Suppressor macrophage (primary cell): ENCODE data around the gene PCDHB1.

Source experiments
- DNase-seq, 4 experiments: peaks; one replicate each; pipeline ENCODE4 v3.0.0-alpha.2; 2020 to 2022
- total RNA-seq, 17 experiments: gene quantifications; one replicate each; lab custom pipeline; 2026; ENCODE audit warnings: mixed read lengths in 6 of 17, inconsistent platforms in 3 of 17; lab: John Stamatoyannopoulos, UW

PCDHB1 gene, protein sequence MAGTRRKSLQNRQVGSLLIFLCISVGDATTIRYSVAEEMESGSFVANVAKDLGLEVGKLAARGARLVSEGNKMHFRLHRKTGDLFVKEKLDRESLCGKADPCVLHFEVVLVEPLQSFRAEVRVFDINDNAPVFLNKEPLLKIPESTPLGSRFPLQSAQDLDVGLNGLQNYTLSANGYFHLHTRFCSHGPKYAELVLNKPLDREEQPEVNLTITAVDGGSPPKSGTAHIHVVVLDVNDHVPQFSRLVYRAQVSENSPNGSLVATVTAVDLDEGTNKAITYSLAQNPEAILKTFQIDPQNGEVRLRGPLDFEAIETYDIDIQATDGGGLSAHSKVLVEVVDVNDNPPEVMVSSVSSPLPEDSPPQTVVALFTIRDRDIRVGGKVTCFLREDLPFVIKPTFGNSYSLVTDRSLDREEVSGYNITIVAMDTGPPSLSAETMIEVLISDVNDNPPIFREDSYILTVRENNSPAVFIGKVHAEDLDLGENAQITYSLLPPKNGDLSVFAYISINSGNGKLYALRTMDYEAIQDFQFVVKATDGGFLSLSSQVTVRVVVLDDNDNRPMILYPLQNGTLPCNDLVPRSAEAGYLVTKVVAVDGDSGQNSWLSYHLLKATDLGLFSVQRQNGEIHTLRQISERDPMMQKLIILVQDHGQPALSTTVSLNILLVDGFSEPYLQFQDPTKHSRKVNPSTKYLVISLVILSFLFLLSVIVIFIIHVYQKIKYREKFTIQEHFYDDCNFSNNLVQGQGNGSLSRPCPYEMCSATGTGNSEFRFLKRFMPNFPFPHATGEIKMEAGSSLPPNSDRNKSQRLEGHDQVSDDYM
- 0 to 3.2 (median 0) reads per million in 17 experiments for total RNA-seq

- no peak for DNase-seq
These were observed at the start of gene PCDHB1 for GRCh38 chr5:141050622-141051520. TSS of gene PCDHB1 (plus strand) at chr5:141051374. CDS start at chr5:141051471, 97 bp downstream.

DNA sequence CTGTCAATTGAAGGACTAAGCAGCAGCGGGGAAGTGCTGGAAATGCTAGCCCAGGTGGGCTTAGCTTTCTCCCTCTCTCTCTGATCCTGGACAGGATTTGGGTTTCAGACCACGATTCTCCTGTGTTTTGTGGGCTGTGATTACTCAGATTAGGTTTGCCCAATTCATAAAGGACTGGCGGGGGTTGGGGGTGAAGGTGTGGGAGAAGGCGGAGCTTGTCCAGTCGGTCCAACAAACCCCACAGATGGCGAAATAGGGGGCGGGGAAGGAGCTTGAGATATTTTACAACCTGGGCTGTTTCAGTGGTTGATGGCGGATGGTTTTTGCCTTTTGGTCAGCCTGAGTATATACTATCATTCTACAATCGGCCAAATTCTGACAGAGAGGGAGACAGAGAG lies 49.7 kb upstream of the PCDHB1 start:
- no peak for DNase-seq

GRCh38 chr5:141001844-141002604 lies 49.1 kb upstream of the PCDHB1 start:
- DNase-seq: no peak

DNA sequence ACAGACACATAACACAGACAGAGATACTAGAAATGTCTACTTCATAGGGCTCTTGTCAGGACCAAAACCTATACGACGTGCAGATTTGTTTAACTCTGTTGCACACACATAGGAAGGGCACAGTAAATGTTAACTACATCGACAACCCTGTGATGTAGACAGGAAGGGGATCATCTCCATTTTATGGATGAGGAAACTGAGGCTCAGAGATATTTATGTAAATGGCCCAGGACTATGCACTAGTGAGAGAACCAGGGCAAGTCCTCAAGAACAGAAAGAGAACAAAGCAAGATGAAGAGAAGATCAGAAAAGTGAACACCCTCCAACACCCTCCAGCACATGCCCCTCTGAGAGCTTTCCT lies 48.6 kb upstream of the PCDHB1 start:
- no peak for DNase-seq

- DNase-seq: no peak
These were observed 48.1 kb upstream of the PCDHB1 start for GRCh38 chr5:141003031-141003430.

GRCh38 chr5:141003791-141004611 lies 47.2 kb upstream of the PCDHB1 start:
- DNase-seq: no peak

GRCh38 chr5:141007791-141008190 lies 43.4 kb upstream of the PCDHB1 start:
- DNase-seq: no peak

DNA sequence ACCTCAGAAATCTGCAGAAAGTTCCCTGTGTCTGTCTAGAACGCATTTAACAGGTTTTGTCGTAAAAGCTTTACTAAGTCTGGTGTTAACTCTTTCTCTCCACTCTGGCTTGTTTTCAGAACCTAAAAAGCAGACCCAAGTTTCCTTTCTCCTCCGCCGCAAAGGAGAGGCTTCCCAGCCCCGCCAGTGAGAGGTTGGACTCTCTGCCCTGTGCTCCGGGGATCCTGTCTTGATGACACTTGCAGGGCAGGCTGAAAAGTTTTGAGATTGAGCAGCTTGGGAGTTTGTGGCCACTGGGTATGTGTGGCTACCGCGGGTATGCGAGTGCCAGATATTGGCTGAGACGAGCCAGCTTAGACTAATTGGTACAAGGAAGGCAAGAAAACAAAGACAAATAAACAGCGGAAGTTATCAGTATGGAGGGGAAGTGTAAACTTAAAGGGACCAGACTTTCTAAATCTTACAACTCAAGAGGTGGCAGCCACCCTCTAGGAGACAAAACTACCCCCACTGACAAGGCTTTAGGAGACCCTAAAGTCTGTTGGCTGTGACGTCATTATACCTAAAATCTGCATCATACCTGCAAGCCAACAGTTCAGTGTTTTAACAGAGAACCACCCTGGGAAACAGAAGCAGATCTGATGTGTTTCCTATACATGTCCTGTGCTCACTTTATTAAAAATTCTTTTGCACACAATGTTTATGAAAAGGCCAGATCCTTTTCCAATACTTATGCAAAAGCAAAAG lies 41.0 kb upstream of the PCDHB1 start:
- DNase-seq: no peak

DNA sequence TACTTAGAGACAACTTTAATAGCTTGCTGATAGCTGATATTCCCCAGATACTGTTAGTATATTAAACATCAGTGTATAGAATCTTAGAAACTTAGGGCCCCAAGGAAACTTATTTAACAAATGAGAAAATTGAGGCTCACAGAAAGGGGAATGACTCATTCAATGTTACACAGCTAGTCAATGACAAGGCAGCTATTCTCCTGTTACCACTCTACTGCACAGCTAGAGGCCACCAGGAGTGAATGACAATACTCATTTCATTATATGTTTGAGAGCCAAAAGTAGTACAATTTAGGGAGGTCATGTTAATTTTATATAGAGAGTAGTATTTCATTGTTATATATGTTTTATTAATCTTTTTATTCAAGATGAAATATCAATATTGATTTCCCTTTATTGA lies 33.2 kb upstream of the PCDHB1 start:
- no peak for DNase-seq

DNA sequence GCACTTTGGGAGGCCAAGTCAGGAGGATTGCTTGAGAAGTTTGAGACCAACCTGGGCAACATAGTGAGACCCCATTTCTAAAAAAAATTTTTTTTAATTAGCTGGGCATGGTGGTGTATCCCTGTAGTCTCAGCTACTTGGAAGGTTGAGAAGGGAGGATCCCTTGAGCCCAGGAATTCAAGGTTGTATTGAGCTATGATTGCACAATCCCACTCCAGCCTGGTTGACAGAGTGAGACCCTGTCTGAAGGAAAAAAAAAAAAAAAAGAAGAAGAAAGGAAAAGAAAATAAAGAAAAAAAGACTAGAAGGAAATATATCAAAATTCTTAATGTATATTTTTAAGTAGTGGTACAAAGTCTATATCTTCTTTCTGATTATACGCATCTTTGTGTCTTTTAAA lies 28.8 kb upstream of the PCDHB1 start:
- no peak for DNase-seq

DNA sequence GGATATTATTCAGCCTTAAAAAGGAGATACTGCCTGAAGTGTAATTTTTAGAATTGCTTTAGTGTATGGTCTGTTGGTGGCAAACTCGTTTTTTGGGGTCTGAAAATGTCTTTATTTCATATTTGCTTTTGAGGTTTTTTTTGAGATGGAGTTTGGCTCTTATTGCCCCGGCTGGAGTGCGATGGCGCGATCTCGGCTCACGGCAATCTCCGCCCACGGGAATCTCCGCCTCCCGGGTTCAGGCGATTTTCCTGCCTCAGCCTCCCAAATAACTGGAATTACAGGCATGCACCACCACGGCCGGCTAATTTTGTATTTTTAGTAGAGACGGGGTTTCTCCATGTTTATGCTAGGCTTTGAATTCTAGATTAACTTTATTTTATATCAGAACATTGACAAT lies 20.2 kb upstream of the PCDHB1 start:
- no peak for DNase-seq

GRCh38 chr5:141032626-141033025 lies 18.5 kb upstream of the PCDHB1 start:
- no peak for DNase-seq

- no peak for DNase-seq
These were observed 12.1 kb upstream of the PCDHB1 start for GRCh38 chr5:141039061-141039460.

DNA sequence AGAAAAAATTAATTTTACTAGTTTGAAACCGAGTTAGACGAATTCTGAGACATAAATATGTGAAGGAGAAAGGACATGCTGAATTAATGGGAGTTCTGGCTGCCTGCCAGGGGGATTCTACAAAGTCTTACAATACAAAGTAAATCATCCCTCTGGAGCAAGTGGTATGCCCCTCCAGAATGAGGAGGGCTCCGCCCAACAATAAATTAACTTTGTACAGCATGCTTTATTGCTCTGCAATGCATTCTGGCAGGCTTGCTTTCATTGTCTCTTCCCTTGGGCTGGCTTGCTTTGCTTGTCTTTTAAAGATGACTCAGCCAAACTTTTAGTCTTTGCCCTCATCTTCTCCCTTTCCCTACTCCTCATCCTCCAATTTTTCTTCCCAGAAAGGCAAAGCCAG lies 11.7 kb upstream of the PCDHB1 start:
- no peak for DNase-seq

- DNase-seq: peak in 2 of 4 experiments; percentile 0 to 2
These were observed 10.9 kb upstream of the PCDHB1 start for GRCh38 chr5:141040093-141040770.

DNA sequence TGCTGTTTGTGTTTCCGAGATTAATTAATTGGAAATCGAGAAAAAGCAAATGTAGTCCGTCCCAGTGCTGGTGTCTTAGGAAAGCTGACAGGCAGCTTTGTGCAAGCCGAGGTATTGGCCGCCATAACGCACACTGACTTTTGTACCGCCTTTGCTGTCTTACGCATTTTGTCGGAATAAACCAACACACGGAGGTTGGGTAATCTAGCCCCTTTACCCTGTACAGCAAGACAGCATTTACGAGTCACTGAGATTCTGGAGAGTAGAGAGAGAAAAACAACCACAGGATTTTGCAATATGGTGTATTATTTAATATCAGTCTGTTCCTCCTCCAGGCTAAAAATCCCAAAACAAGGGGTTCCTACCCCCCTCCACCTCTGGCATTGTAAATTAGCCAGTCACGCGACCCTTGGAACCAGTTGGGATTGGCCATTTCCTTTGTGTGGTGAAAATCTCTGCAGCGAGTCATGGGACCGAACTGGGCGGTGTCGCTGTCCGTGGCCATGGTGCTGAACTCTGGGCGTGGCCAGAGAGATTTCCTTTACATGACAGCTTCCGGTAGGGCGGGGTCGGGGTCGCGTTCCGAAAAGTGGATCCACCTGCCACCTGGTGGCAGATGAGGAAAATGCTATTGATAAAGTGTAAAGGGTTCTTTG lies 10.3 kb upstream of the PCDHB1 start:
- DNase-seq: peak; percentile 62 to 80 (median 66)

GRCh38 chr5:141041427-141041785 lies 9.8 kb upstream of the PCDHB1 start:
- DNase-seq: no peak

GRCh38 chr5:141042555-141042954 lies 8.6 kb upstream of the PCDHB1 start:
- no peak for DNase-seq

- DNase-seq: no peak
These were observed 320 bp downstream of the PCDHB1 start for GRCh38 chr5:141051521-141051866.
